CD1c-positive myeloid dendritic cell (primary cell): Measurements from ENCODE around the gene EFHC1.
"Not testable (repeated sequence)": the region's sequence is repeated elsewhere in the genome, so short reads cannot be mapped to it uniquely, and the experiment has no call there.

ENCODE experiments used
- DNase-seq: peaks from one replicate; pipeline ENCODE4 v3.0.0-alpha.2; 2016; ENCODE audit errors: extremely low spot score

The EFHC1 gene, protein sequence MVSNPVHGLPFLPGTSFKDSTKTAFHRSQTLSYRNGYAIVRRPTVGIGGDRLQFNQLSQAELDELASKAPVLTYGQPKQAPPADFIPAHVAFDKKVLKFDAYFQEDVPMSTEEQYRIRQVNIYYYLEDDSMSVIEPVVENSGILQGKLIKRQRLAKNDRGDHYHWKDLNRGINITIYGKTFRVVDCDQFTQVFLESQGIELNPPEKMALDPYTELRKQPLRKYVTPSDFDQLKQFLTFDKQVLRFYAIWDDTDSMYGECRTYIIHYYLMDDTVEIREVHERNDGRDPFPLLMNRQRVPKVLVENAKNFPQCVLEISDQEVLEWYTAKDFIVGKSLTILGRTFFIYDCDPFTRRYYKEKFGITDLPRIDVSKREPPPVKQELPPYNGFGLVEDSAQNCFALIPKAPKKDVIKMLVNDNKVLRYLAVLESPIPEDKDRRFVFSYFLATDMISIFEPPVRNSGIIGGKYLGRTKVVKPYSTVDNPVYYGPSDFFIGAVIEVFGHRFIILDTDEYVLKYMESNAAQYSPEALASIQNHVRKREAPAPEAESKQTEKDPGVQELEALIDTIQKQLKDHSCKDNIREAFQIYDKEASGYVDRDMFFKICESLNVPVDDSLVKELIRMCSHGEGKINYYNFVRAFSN

GRCh38 chr6:52419809-52420667 is at the start of gene EFHC1:
Gene EFHC1 (plus strand): TSS chr6:52420342. CDS start chr6:52420411, 69 bp downstream.
- peak; percentile 99 for DNase-seq

GRCh38 chr6:52371656-52372191 is 48.4 kb upstream of the EFHC1 start:
- DNase-seq, result no peak

GRCh38 chr6:52373151-52373690 is 46.9 kb upstream of the EFHC1 start:
- no peak for DNase-seq

- no peak for DNase-seq
Measured at GRCh38 chr6:52374247-52374646, 45.9 kb upstream of the EFHC1 start.

- no peak for DNase-seq
Measured at GRCh38 chr6:52375780-52376556, 44.2 kb upstream of the EFHC1 start.

DNA sequence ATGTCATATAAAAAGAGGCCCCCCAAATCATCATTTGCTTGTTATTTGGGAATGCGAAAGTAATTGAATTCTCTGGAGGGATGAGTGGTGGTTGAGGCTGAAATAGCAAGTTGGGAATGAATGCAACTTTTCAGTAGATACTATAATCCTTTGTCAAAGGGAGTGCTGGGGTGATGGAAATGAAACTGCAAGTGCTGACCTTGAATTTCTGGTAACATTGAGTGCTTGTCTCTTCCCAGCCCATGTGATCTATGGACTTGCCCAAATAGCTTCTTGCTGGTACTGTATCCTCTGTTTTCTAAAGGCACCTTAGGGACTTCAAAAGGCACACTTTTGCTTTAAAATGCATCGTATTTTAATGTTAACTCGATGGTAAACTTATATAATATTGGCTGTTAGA is 43.4 kb upstream of the EFHC1 start:
- DNase-seq, result no peak

- peak; percentile 60 for DNase-seq
Measured at GRCh38 chr6:52377538-52378221, 42.5 kb upstream of the EFHC1 start.

DNA sequence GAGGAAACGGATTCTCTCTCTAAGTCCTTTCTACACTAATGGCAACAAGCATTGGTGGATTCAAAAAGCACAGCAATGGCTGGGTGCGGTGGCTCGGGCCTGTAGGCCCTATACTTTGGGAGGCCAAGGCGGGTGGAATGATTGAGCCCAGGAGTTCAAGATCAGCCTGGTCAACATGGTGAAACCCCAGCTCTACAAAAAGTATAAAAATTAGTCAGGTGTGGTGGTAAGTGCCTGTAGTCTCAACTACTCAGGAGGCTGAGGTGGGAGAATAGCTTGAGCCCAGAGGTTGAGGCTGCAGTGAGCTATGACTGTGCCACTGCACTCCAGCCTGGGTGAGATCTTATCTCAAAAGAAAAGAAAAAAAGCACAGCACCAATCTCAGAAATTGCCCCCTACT is 38.9 kb upstream of the EFHC1 start:
- DNase-seq, result no peak

- DNase-seq, result no peak
Measured at GRCh38 chr6:52384145-52384766, 35.9 kb upstream of the EFHC1 start.

- DNase-seq, result no peak
Measured at GRCh38 chr6:52385074-52385473, 35.1 kb upstream of the EFHC1 start.

DNA sequence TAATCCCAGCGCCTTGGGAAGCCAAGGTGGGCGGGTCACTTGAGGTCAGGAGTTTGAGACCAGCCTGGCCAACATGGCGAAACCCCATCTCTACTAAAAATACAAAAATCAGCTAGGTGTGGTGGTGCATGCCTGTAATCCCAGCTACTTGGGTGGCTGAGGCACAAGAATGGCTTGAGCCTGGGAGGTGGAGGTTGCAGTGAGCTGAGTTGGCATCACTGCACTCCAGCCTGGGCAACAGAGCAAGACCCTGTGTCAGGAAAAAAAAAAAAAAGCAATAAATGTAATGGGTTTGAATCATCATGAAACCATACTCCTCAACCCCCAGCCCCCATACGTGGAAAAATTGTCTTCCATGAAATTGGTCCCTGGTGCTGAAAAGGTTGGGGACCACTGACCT is 32.0 kb upstream of the EFHC1 start:
- DNase-seq, result not testable (repeated sequence)

- no peak for DNase-seq
Measured at GRCh38 chr6:52388790-52389189, 31.4 kb upstream of the EFHC1 start.

DNA sequence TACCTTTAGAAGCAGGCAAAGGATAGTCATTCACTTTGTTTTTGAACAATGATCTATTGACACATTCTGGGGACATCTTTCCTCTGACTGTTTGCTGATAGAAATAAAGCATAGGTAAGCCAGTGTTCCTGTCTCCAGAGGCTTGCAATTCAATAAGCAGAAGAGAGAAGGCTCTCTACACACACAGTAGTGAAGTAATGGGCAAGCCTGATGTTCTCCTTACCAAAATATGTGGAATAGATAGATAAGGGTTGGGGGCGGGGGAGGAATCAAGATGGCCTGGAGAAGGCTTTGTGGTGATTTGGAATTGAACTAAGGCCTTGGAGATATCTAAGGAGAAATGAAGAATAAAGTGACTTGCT is 30.9 kb upstream of the EFHC1 start:
- no peak for DNase-seq

GRCh38 chr6:52389626-52390360 is 30.3 kb upstream of the EFHC1 start:
- DNase-seq, result peak; percentile 7

- DNase-seq, result peak; percentile 57
Measured at GRCh38 chr6:52390361-52390727, 29.8 kb upstream of the EFHC1 start.

DNA sequence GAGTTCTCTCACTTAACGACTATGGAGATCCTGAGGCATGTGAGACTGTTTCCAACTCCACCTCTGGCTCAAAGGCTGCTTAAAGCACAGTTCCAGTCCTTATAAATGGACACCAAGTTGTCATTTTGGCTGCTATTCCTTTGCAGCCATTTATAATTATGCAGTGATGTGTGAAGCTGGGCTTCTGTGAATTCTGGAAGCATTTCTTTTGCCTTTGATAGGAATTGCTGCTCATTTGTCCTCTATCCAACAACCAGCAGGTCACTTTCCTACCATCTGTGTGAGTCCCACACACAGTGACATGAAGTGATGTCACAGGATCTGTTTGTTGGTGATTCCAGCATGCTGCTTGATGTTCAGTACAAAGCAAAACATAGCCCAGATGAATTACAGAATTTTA is 28.5 kb upstream of the EFHC1 start:
- DNase-seq, result no peak

GRCh38 chr6:52392944-52393343 is 27.2 kb upstream of the EFHC1 start:
- no peak for DNase-seq

DNA sequence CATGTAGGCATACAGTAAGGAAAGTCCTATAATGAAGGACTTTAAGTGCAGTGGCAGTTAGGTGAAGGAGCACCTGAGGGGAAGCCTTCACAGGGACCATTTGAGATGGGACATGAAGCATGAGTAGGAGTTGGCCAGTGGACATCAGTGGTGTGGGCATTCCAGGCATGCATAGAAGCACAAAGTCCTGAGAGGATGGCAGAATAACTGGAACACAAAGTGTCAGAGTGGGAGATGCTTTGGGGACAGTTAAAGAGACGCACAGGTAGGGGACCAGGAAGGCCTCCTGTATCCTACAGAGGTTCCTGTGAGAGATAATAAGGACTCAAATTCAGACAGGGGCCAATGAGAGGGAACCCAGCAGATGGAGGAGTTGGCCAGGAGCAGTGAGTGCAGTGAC is 26.4 kb upstream of the EFHC1 start:
- DNase-seq, result no peak

- DNase-seq, result no peak
Measured at GRCh38 chr6:52394251-52394666, 25.9 kb upstream of the EFHC1 start.
